HS-27A (cell line): ENCODE results near the gene PIRT.

Source experiments
- DNase-seq: peaks from one replicate; pipeline ENCODE4 v3.0.0-alpha.2; 2012; ENCODE audit warnings: low read depth, missing footprints

PIRT gene

DNA sequence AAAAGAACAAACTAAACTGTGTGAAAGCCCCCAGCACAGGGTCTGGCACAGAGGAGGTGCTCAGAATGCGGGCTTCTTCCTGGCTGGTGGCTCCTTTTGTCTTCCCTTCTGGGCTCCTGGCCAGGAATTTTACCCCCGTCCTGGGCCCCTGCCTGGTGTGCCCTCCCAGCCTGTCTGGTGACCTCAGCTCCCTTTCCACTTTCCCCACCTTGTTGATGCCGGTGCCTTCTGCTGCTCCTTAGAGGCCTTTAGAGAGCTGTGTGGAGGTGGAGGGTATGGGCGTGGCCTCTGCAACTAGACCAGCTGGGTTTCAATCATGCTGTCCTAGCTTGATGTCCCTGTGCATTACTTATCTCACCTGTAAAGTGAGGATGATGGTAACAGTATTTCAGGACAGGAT is 16.8 kb downstream of the PIRT start:
- no peak for DNase-seq

- no peak for DNase-seq
These were observed 22.6 kb downstream of the PIRT start for GRCh38 chr17:10815319-10815718.

DNA sequence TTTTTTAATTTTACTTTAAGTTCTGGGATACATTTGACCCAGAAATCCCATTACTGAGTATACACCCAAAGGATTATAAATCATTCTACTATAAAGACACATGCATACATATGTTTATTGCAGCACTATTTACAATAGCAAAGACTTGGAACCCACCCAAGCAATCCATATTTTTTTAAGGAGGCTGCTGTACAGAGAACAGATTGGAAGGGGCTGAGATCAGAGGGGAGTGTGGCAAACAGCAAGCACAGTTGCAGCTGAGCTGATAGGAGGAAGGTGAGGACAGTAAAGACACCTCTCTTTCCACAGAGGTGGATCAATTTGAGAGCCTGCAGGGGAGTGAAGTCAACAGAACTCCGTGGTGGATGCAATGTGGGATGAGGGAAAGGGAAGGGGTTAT is 23.8 kb downstream of the PIRT start:
- no peak for DNase-seq

DNA sequence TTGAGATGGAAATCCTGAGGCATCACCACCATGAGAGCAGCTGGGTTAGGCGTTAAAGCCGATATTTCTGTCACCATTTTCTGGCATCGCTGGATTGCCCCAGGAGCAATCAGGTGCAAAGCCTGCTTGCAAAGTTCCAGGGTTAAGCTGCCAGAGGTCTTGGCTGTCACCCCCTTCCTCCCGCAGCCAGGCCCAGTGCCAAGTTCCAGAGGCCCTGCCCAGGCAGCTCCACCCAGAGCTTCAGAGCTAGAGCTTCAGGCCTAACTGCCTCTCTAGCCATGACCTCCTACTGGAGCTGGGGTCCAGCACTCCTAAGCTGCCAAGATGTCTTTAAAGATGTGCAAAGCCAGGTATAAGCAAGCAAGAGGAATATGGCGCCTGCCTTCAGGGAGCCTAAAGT is 25.2 kb downstream of the PIRT start:
- no peak for DNase-seq

DNA sequence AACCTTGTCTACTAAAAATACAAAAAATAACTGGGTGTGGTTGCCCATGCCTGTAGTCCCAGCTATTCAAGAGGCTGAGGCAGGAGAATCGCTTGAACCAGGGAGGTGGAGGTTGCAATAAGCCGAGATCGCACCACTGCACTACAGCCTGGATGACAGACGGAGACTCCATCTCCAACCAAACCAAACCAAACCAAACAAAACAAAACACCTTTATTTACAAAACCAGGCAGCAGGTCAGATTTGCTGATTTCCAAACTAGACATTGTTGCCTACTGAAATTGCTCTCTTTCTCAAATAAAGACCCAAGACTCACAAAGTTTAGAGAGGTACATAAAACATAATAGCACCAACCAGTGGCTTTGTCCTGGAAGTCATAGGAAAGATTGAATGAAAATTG is 28.3 kb downstream of the PIRT start:
- no peak for DNase-seq

GRCh38 chr17:10807704-10808128 is 30.2 kb downstream of the PIRT start:
- DNase-seq, result no peak

DNA sequence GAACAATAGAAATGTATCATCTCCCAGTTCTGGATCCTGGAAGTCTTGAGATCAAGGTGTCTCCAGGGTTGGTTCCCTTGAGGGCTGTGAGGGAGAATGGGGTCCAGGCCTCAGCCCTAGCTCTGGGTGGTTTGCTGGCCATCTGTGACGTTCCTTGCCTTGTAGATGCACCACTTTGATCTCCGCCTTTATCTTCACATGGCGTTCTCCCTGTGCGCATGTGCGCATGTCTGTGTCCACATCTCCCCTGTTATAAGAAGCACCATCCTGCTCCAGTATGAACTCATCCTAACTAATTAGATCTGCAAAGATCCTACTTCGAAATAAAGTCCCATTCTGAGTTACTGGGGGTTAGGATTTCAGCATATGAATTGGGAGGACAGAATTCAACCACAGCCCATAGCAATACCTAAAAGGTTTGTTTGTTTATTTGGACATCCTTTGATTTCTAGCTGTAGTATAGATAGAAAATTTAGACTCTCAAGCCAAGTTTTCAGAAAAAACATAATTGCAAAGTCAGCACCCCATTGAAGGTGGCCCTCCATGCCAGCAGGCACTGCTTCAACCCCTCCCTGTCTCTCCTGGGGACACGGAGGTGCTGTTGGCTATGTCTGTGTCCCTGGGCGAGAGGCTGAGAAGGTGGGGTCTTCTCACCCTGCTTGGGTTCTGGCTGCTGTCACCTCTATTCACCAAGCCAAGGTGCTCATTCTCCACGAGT is 31.2 kb downstream of the PIRT start:
- DNase-seq, result no peak

GRCh38 chr17:10805911-10806310 is 32.0 kb downstream of the PIRT start:
- DNase-seq, result no peak

DNA sequence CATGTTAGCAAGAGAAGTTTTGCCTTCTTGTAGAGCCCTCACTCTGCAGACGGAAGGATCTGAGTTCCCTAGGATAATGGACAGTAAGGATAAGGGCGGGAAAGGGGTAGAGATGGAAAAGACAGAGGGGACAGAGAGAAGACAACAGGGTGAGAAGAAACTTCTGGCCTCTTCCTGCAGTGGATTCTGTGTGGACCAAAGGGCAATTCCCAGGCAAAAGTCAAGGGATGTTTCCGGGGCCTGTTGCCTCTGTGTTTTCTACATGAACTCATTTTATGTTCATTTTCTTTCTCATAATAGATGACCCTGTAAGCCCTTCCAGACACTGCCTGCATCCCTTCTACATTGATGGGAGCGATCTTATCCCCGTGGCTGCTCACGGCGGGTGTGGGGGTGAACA is 33.3 kb downstream of the PIRT start:
- no peak for DNase-seq

GRCh38 chr17:10803830-10804475 is 33.9 kb downstream of the PIRT start, which contains the start of gene TMEM238L:
TSS of gene TMEM238L (minus strand) at chr17:10804099. CDS start at chr17:10803963, 136 bp downstream.
- no peak for DNase-seq

- no peak for DNase-seq
These were observed 34.5 kb downstream of the PIRT start for GRCh38 chr17:10803350-10803749.

- no peak for DNase-seq
These were observed 35.2 kb downstream of the PIRT start for GRCh38 chr17:10802496-10803284.

DNA sequence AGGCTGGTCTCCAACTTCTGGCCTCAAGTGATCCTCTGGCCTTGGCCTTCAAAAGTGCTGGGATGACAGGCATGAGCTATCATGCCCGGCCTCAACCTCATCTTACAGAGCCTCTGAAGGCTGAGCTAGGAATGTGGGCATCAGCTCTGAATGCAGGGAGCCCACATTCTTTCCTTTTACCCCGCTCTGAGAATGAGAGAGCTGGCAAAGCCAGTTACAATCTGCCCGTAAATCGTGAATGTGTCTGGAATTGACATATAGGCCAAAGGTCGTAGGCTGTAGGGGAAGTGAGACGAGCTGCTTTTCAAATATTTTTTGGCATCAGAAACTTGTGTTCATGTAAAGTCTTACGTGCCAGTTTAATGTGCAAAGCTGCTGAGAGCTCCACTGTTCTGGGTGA is 38.5 kb downstream of the PIRT start:
- no peak for DNase-seq

DNA sequence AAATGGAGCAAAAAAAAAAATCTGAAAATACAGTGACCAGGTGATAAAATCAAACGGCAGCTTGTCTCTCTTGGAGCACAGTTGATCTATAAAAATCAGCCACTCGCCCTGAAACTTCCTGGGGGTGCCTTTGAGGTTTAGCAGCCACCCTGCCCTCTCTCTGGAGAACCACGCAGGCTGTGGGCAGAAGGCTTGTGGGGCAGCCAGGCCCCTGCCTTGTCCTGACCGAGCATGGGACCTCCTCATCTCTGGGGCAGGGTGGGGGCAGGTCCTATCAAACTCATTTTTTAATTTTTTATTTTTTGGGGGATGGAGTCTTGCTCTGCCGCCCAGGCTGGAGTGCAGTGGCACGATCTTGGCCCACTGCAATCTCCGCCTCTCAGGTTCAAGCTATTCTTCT is 39.0 kb downstream of the PIRT start:
- DNase-seq, result no peak

DNA sequence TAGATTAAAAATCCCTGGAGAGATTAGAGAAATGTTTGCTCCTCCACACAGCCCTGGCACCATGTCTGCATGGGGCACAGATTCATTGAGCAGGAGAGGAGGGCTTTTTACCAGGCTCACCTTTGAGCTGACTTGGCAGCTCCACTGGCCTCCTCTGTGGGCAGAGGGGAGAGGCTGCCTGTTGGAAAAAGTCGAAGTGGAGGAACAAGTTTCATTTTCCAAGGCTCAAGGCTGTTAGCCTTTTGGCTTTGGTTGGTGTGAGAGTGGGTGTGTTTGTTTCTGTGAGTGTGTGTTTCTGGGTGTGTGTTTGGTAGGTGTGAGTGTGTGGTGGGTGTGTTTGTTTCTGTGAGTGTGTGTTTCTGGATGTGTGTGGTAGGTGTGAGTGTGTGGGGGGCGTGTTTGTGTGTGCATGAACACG is 39.5 kb downstream of the PIRT start:
- DNase-seq, result no peak

GRCh38 chr17:10797476-10798328 is 40.2 kb downstream of the PIRT start:
- DNase-seq, result no peak

DNA sequence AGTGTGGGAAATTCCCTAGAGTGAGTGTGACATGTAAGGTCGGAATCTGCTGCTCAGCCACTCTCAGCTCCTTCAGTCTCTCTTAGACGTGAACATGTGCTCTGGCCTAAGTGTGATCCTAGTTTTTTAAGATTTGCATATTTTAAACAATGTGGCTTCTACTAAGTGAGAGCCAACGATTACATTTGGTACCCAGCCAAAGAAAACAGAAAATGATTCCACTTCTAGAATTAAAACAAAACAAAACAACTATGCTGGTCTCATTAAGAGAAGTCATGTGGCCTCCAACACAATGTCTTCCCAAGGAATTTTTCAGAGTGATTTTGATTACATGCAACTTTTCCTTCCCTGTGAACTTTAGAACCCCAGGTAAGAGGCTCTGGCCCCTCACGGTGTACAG is 44.1 kb downstream of the PIRT start:
- DNase-seq, result no peak

DNA sequence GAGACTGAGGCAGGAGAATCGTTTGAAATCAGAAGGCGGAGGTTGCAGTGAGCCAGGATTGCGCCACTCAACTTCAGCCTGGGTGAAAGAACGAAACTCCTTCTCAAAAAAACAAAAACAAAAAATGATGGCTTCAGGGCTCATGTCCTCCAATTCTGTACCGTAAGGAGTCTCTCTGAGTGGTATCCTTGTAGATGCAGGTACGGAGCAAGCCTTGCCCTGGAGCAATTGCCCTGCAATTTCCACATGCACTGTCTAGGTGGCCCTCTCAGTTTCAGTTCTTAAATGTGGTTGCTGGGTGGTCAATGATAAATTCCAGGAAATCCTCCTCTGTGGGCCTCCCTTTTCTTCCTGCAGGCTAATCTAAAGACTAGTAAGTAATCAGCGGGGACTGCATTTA is 44.6 kb downstream of the PIRT start:
- no peak for DNase-seq

DNA sequence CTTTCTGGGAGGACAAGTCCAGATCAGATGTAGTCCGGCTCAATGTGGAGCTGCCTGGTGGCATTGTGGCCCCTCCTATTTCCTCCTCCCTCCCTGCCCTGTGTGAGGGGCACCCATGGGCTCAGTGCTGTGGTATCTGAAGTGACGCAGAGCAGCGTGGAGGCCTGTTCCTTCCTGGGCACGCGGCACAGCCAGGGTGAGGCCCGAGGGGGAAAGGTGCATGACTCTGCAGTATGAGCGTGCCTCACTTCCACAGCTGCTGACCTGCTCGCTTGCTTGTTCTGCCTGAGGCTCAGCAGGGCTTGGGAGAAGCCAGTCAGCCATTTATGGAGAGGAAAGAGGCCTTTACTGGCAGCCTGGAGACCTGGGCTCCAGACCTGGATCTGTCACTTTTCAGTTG is 45.7 kb downstream of the PIRT start:
- no peak for DNase-seq

DNA sequence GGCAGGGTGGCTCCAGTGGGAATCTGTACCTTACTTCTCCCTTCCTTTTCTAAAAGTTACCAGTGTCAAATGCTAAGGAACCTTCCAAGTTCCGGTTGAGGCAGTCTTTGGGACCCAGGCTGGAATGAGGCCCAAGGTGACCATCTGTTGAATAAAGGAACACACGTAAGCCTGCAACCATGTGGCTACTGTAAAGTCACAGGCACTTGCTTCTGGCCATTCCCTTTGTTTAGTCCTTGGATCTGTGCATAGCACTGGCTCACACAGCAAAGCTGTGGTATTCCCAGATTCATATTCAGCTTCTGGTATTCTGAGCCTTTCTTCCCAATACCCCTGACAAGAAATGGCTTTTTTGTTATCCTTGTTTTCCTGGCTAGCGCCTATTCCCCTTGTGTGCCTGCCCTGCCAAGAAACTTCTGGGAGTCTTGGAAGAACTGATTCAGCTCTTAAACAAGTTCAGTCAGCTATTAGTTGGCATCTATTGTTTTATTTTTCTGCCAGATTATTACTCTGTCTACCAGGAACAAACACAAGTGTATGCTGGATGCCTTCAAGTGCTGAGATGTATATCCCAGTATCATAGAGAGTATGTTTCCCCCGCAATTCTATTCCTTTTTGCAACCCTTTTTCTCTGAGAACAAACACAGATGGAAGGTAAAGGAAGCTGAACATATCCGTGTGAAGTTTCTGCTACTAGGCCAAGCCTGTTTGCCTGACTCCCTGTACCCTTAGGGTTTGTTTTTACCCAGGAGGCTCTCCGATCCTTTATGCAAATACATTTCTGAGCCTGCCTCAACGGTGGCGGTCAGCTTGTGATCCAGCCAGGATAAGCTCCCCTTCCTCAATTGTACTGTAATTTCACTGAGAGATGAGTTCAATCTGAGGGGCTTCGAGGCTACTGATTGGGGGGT is 47.1 kb downstream of the PIRT start:
- DNase-seq, result no peak

DNA sequence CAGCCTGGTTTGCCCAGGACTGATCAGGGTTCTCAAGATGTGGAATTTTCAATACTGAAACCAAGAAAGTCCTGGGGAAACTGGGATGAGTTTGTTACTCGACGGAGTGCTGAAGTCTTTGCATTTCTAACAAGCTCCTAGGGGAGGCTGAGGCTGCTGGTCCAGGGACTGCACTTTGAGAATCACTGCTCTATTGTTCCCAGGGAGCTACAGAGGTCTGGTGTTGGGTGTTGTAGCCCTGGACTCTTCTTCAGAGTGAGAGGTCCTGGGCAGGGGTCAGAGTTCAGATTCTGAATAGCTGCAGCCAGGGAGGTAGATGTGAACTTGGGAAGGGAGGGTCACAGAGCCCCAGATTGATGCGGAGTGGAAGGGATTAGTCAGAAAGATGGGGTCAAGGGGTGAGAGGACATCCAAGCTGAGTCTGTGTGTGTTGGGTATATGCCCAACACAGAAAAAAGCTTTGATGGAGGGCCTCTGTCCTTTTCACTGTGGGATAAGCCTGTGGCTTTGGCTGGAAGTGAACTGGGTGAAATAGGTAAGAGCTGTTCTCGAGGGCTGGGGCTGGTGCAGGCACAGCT is 48.1 kb downstream of the PIRT start:
- no peak for DNase-seq
